Activated naive CD4-positive, alpha-beta T cell treated with anti-CD3 and anti-CD28 coated beads, Interleukin-2, amount 10 ng/mL, durations not matched to agents 7 days and 5 days (primary cell): Measurements from ENCODE around the gene CCDC174.

Experiments
- CTCF ChIA-PET: fragments of 350-600 bp; sonication (Branson Sonifier 250); formaldehyde crosslinking; loops from one replicate; lab custom pipeline; 2021; ENCODE audit warnings: antibody characterized with exemption; lab: Charles Lee
- DNase-seq: peaks from one replicate; pipeline ENCODE4 v3.0.0-alpha.2; 2020
- H3K27ac Mint-ChIP-seq: one replicate; pipeline ENCODE4 v1.8.0; 2021; ENCODE audit warnings: mild to moderate bottlenecking, moderate library complexity, mixed read lengths
- H3K27me3 Mint-ChIP-seq: one replicate; pipeline ENCODE4 v1.8.0; 2021; ENCODE audit warnings: mild to moderate bottlenecking, mixed read lengths
- H3K36me3 Mint-ChIP-seq: one replicate; pipeline ENCODE4 v1.8.0; 2021; ENCODE audit warnings: mixed read lengths
- H3K4me1 Mint-ChIP-seq: one replicate; pipeline ENCODE4 v1.8.0; 2021; ENCODE audit warnings: mixed read lengths
- H3K4me3 Mint-ChIP-seq: one replicate; pipeline ENCODE4 v1.8.0; 2021; ENCODE audit warnings: mild to moderate bottlenecking, moderate library complexity, mixed read lengths
- H3K9me3 Mint-ChIP-seq: one replicate; pipeline ENCODE4 v1.8.0; 2021; ENCODE audit warnings: mixed read lengths

CCDC174 gene

DNA sequence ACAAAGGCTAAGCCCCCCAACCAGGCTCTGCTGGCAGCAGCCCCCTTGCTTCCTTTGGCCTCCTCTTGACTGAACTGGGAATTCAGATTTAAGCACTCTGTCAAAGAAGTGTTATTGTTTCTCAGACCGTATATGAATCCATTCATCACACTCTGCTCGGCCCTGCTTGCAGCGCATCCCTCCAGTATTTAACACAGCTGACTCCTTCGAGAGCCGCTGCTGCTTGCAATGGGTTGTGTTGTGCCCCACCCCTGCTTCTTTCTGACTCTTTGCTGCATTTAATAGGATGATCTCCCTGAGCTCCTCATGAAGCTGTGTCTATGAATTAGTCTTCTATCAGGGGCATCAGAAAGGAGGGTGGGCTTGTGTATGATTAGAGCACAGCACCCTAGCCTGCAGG, 54.5 kb downstream of the CCDC174 start:
- CTCF ChIA-PET, result no interaction called here
- DNase-seq, result no peak
- Mint-ChIP-seq H3K36me3 (no peaks in the 10 kb centered on the region), H3K9me3 (no peaks in the 10 kb centered on the region), H3K27me3 (no peaks in the 10 kb centered on the region), H3K4me1 (no peaks in the 10 kb centered on the region), H3K4me3 (no peak overlapping the region), H3K27ac (no peak overlapping the region)

DNA sequence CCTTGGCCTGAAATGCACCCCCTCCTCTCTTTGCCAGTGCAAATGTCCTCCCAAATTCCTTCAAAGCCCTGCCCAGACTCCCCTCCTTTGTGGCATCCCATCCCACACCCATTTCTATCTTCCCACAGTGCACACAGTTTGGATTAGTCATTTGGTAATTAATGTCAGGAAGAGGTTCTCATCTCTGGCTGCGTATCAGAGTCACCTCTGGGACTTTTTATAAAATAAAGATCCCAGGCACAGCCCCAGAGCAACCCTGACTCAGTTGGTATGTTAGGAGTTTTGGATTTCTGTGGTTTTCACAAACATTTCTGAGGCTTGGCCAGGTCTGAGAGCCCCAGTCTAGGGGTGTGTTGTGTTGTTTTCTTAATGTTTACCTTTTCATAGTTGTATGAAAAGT, 65.0 kb downstream of the CCDC174 start:
- no peak overlapping the region for H3K27ac Mint-ChIP-seq
- H3K27me3 Mint-ChIP-seq, result no peaks in the 10 kb centered on the region
- CTCF ChIA-PET, result no interaction called here
- H3K9me3 Mint-ChIP-seq, result peaks cover 5% of the 10 kb centered on the region
- H3K36me3 Mint-ChIP-seq, result no peaks in the 10 kb centered on the region
- H3K4me3 Mint-ChIP-seq, result no peak overlapping the region
- DNase-seq, result no peak
- H3K4me1 Mint-ChIP-seq, result peaks cover 2% of the 10 kb centered on the region

DNA sequence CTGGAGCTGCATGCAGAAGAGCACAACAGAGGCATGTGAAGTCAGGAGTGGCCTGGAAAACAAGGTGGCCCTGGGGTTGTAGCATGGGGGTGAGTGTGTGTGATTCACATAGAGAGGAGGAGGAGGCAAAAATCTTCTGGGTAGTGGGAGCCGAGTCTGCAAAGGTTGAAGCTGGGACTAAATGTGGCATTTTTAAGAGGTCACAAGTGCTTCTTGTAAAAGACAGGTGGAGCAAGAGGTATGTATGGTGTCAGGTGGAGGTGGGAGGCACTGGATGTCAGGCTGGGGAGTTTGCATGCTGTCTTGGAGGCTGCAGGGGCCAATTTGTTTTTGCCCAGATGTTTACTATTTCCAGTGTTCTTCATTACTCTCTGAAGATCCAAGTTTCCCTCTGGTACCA, 65.7 kb downstream of the CCDC174 start:
- H3K4me3 Mint-ChIP-seq, result no peak overlapping the region
- peaks cover 2% of the 10 kb centered on the region for H3K4me1 Mint-ChIP-seq
- CTCF ChIA-PET, result no interaction called here
- peaks cover 5% of the 10 kb centered on the region for H3K9me3 Mint-ChIP-seq
- no peak overlapping the region for H3K27ac Mint-ChIP-seq
- H3K27me3 Mint-ChIP-seq, result no peaks in the 10 kb centered on the region
- no peak for DNase-seq
- no peaks in the 10 kb centered on the region for H3K36me3 Mint-ChIP-seq

DNA sequence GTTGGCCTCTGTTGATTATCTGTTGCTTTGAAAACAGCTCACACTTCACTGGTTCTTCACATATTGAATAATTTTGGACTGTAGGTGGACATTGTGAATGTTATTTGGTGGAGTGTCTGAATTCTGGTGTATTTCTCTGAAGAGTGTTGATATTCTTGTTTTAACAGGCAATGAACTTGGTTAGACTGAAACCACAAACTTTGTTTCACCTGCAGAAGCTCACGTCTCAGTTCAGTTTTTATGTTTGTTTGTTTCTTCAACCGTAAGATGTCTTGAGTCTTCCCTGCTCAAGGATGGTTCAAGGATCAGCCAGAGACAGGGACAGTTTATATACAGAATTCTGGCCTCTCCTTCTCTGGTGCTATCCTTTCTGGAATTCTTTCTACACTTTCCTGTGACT, 67.0 kb downstream of the CCDC174 start:
- CTCF ChIA-PET, result no interaction called here

DNA sequence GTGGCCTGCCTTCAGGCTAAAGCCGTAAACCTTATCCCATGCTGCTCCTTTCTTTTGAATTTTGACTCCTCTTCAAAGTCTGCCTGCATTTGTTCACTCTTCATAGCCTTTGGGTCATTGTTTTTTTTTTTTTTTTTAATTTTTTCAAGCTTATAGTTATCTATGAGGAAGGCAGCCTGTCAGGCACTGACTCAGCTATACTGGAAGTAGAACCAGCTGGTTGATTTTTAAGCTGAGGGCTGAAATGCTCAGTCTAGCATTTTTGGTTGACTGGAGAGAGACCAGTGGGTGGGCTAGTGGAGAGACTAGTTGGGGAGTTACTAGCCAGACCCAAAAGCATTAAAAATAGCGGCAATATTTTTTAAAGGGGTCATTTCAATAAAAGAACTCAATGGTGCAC, 67.4 kb downstream of the CCDC174 start:
- Mint-ChIP-seq H3K9me3 (no peaks in the 10 kb centered on the region), H3K27ac (no peak overlapping the region), H3K36me3 (no peaks in the 10 kb centered on the region), H3K27me3 (no peaks in the 10 kb centered on the region), H3K4me1 (peaks cover 2% of the 10 kb centered on the region), H3K4me3 (no peak overlapping the region)
- CTCF ChIA-PET, result no interaction called here
- DNase-seq, result no peak

More for the DNA sequence above, 67.0 kb downstream of the CCDC174 start:
- Mint-ChIP-seq H3K4me3 (no peak overlapping the region), H3K4me1 (peaks cover 2% of the 10 kb centered on the region), H3K27ac (no peak overlapping the region), H3K9me3 (no peaks in the 10 kb centered on the region), H3K36me3 (no peaks in the 10 kb centered on the region), H3K27me3 (no peaks in the 10 kb centered on the region)
- DNase-seq, result no peak

DNA sequence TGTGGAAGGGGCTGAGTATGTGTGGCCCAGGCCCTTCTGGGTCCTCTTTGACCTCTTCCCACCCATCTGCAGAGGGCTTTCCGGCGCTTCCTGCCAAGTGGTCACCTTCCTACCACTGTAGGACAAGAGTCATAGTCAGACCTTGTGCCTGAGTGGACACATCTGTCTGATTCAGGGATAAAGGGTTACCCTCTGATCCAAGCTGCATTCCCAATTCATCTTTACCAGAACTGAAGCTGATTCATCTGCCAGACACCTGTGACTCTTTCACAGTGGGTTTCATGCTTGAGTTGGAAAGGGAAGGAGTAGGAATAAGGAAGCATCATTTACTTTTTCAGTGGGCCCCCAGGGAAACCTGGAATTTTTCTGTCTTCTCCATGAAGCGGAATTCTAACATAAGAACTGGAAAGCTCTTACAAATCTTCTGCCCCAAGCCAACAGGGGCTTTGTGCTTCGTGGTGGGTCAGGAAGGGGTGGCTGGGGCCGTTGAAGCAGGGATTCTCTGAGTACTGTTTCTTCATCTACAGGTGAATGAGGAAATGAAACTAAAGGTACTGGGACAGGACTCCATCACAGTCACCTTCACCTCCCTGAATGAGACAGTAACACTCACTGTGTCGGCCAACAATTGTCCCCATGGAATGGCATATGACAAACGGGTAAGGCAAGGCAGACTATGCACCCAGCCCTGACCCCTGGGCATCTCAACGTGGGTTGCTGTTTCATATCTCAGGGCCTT, 69.7 kb downstream of the CCDC174 start:
- no peak overlapping the region for H3K27ac Mint-ChIP-seq
- H3K4me1 Mint-ChIP-seq, result peaks cover 2% of the 10 kb centered on the region
- H3K9me3 Mint-ChIP-seq, result no peaks in the 10 kb centered on the region
- CTCF ChIA-PET, result no interaction called here
- DNase-seq, result no peak
- H3K27me3 Mint-ChIP-seq, result no peaks in the 10 kb centered on the region
- H3K4me3 Mint-ChIP-seq, result no peak overlapping the region
- no peaks in the 10 kb centered on the region for H3K36me3 Mint-ChIP-seq
